ENCODE data around the gene FBXO44.

GRCh38 chr1:11610629-11611180 is 44.0 kb upstream of the FBXO44 start:
- no peak for TF ChIP-seq ZFP3 (CRISPR knock-in tag; IDR thresholded peaks at IDR 0.05)
- no peak for TF ChIP-seq CSRNP3 (CRISPR knock-in tag; IDR thresholded peaks at IDR 0.05)
- TF ChIP-seq, protein P1, sequence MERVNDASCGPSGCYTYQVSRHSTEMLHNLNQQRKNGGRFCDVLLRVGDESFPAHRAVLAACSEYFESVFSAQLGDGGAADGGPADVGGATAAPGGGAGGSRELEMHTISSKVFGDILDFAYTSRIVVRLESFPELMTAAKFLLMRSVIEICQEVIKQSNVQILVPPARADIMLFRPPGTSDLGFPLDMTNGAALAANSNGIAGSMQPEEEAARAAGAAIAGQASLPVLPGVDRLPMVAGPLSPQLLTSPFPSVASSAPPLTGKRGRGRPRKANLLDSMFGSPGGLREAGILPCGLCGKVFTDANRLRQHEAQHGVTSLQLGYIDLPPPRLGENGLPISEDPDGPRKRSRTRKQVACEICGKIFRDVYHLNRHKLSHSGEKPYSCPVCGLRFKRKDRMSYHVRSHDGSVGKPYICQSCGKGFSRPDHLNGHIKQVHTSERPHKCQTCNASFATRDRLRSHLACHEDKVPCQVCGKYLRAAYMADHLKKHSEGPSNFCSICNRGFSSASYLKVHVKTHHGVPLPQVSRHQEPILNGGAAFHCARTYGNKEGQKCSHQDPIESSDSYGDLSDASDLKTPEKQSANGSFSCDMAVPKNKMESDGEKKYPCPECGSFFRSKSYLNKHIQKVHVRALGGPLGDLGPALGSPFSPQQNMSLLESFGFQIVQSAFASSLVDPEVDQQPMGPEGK (CRISPR knock-in tag; IDR thresholded peaks at IDR 0.05; ENCODE audit: borderline replicate concordance) = no peak
- TF ChIP-seq ESRRG (CRISPR knock-in tag; IDR thresholded peaks at IDR 0.05) = no peak
- no peak for TF ChIP-seq ZNF565 (CRISPR knock-in tag; conservative IDR thresholded peaks at IDR 0.05; ENCODE audit: low read depth)
- TF ChIP-seq RARB (CRISPR knock-in tag; IDR thresholded peaks at IDR 0.05) = no peak
- TF ChIP-seq GLIS3 (CRISPR knock-in tag; IDR thresholded peaks at IDR 0.05) = no peak
- TF ChIP-seq TOX (CRISPR knock-in tag; IDR thresholded peaks at IDR 0.05; ENCODE audit: borderline replicate concordance) = no peak
- TF ChIP-seq, protein P2, sequence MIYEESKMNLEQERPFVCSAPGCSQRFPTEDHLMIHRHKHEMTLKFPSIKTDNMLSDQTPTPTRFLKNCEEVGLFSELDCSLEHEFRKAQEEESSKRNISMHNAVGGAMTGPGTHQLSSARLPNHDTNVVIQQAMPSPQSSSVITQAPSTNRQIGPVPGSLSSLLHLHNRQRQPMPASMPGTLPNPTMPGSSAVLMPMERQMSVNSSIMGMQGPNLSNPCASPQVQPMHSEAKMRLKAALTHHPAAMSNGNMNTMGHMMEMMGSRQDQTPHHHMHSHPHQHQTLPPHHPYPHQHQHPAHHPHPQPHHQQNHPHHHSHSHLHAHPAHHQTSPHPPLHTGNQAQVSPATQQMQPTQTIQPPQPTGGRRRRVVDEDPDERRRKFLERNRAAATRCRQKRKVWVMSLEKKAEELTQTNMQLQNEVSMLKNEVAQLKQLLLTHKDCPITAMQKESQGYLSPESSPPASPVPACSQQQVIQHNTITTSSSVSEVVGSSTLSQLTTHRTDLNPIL (CRISPR knock-in tag; IDR thresholded peaks at IDR 0.05; ENCODE audit: low read depth) = no peak
- TF ChIP-seq ZNF70 (CRISPR knock-in tag; IDR thresholded peaks at IDR 0.05) = no peak
- no peak for TF ChIP-seq TCF4 (CRISPR knock-in tag; IDR thresholded peaks at IDR 0.05; ENCODE audit: borderline replicate concordance)
